HG02973 (cell line): ENCODE measurements around the gene ADCY9.
"Not testable (repeated sequence)": the region's sequence is repeated elsewhere in the genome, so short reads cannot be mapped to it uniquely, and the experiment has no call there.

Experiments
- ATAC-seq: cut with Tn5 transposase; IDR thresholded peaks from one replicate; pipeline ENCODE4 v1.9.1; 2021; ENCODE audit warnings: moderate library complexity; ENCODE audit not compliant: unreplicated experiment

ADCY9 gene

DNA sequence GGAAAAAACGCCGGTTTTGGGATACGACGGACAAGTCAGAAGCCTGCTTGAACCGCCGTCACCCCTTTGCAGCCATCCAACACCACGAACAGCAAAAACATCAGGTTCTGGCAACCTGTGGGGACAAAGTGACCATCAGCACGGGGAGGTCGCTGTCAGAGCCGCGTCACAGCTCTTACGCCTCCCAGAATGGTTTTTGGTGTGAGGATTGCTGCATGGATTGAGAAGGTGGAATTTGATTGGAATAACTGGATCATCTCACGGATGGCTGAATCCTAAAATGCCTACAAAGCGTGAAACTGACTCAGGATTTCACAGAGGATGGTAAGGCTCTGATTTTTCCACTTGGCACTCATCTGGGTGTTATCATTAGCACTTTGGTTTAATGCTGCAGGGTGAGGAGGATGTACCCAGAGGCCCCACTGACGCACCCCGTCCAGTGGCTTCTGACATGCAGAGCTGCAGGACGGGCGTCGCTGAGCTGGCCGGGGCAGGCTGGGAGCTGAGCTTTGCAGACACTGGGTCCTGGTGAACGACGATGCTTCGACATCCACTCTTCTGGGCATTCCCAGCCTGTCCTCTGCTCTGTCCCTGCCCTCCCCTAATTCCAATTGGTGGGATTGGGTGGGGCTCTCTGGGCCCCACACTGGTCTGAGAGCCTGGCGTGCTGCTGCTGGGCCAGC lies 162.4 kb downstream of the ADCY9 start:
- no peak for ATAC-seq

DNA sequence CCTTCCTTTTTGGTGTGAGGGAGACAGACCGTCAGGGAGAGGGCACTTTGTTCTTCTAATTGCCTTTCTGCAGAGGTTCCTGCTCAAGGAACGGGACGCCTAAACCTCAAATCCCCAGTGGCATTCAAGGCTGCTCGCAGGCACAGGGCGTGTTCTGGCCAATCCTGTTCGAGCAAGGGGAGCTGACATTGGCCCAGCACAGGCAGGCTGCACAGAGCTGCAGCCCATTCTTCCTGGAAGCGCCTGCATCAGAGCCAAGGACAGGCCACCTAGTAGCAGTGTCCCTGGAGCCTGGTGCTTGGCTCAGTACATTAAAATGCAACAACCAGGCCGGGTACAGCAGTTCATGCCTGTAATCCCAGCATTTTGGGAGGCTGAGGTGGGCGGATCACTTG lies 163.5 kb downstream of the ADCY9 start:
- no peak for ATAC-seq

DNA sequence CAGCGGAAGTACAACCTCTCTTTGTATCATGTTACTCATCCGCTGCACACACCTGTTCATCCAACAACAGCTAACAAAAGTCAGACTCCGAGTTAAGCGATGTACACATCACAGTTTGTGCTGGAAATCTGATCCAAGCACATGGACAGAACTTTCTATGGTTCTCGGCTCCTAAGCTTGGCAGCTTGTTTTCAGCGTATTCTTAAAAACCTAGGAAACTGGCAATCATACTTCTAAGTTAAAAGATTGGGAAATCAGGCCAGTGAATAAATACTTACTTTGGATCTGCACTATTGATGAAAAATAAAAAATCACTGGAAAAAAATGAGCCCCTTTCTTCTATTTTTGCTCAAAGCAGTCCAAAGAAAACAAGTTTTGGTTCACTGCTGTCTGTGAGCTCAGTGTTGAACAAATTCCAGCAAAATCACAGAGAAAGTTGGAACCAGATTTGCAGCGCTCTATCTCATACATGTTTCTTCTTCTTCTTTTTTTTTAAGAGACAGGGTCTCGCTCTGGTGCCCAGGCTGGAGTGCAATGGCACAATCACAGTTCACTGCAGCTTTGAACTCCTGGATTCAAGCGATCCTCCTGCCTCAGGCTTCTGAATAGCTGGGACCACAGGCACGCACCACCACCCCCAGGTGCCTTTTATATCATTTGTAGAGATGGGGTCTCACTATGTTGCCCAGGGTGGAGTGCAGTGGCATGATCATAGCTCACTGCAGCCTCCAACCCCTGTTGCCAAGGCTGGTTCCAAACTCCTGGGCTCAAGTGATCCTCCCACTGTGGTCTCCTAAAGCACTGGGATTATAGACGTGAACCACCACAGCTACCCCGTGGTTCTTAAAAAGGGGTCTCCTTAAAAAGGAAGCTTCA lies 164.1 kb downstream of the ADCY9 start:
- no peak for ATAC-seq

DNA sequence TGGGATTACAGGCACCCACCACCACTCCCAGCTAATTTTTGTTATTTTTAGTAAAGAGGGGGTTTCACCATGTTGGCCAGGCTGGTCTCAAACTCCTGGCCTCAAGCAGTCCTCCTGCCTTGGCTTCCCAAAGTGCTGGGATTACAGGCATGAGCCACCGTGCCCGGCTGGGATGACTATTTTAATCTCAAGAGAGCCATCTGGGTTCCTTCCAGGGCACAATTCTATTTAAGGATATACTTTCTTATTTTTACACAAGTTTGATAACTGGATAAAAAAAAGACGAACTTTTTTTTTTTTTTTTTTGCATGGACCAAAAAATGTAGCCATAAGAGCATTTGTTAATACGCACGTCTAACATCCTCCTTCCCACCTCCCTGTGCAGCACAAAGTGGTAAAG lies 164.9 kb downstream of the ADCY9 start:
- ATAC-seq = not testable (repeated sequence)

DNA sequence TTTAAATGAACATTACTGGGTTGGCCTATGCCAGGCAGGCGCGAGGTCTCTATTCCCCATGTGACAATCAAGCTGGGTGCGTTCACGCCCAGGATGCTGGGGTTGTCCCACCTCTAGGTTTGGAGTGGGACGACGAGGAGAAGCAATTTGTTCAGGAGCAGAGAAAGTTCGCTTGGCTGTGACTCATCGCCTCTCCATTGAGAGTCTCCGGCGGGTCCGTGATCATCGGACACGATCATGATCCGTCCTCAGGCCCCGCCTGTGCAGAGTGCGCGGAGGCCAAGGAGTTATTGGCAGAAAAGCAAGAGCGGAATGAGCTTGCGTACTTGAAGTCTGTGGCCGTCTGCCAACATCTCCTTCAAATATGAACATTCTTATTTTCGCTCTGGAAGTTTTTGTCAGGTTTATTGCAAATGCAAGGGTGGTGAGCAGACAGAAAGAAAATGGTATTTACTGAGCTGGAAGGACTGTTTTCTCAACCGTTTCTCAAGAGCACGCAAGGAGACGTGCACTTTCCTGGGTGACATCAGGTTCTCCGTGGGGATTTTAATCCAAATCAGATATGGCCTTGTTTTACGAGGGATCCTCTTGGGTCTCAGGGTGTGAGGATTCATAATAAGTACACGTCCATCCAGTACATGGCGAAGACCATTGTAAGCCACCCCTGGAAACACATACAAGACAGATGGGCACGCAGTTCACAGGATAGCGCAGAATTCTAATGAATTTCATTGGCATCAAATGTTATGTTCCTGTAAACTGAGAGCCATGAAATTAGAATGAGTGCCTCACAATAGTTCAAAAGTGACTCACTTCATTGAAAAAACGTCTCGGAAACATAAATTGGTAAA lies 165.7 kb downstream of the ADCY9 start:
- no peak for ATAC-seq

DNA sequence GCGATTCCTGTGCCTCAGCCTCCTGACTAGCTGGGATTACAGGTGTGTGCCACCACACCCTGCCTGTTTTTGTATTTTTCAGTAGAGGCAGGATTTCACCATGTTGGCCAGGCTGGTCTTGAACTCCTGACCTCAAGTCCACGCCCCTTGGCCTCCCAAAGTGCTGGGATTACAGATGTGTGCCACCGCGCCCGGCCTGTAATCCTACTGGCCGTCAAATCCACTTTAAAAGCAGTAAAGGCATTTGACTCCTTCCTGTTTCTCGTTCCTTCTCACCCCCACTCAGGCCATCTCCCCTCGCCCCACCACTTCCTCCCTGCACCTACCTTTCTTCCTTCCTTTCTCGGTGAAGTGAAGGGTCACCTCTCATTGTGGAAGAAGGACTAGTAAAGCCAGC lies 166.3 kb downstream of the ADCY9 start:
- no peak for ATAC-seq

DNA sequence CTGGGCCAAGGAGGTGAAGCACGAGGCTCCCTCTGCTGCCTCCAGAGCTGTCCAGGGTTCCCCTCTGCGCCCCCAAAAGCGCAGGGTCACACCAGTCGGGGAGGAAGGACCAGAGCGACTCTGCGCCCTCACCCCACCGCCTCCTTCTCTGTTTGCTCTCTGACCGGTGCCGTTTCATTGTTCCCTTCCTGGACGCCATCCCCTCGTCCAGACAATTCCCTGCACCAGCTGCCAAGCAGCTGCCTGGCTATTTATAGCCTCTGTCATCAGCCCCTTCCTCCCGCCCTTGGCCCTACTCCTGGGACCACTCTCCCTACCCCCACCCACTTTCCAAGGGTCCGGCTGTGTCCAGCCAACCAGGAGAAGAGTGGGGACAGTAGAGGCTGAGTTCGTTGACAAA lies 167.0 kb downstream of the ADCY9 start:
- ATAC-seq = no peak

DNA sequence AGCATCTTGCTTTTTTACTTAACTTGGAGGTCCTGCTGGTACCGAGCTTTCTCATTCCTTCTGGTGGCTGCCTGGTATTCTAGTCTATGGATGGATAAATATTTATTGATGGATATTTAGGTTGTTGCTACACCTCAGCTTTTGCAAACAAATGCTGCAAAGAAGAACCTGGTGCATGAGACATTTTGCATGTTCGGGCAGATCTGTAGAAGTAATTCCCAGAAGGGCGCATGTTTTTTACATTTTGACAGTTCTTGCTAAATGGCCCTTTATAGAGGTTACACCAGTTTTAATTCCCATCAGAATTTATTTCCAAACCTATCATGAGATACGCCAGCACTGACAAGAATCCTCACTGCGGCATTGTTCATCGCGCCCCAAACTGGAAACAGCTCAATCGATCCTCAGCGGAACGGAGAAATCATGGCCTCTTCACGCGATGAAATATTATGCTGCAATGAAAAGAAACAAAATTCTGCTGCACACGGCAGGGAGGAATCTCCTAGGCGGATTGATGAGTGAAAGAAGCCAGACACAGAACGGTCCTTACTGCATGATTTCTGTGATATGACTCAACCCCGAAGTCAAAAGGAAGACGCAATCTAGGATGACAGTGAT lies 167.8 kb downstream of the ADCY9 start:
- ATAC-seq = no peak

DNA sequence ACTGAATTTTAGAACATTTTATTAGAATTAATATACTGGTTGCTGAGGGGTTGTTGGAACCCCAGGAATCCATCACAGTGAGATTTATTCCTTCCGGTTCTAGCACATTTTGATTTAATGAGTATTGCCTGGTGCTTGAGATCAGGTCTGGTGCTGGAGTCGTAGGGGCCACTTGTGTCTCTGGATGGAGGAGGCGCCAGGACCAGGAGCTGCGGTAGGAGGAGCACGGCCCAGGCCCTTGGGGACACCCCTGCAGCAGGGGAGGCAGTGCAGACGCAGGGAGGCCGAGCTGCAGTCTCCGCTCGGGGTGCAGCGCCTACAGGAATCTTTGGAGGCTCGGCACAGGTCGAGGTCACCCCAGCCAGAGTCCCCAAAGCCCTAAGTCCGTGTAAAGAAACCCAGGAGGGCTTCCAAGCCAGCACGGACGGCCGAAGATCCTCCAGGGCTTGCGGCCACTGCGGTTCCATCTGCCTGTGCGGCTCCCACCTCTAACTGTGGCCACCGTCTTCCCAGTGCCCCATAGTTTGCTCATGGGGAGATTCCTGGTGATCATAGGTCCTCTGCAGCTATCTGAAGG lies 169.6 kb downstream of the ADCY9 start:
- no peak for ATAC-seq

DNA sequence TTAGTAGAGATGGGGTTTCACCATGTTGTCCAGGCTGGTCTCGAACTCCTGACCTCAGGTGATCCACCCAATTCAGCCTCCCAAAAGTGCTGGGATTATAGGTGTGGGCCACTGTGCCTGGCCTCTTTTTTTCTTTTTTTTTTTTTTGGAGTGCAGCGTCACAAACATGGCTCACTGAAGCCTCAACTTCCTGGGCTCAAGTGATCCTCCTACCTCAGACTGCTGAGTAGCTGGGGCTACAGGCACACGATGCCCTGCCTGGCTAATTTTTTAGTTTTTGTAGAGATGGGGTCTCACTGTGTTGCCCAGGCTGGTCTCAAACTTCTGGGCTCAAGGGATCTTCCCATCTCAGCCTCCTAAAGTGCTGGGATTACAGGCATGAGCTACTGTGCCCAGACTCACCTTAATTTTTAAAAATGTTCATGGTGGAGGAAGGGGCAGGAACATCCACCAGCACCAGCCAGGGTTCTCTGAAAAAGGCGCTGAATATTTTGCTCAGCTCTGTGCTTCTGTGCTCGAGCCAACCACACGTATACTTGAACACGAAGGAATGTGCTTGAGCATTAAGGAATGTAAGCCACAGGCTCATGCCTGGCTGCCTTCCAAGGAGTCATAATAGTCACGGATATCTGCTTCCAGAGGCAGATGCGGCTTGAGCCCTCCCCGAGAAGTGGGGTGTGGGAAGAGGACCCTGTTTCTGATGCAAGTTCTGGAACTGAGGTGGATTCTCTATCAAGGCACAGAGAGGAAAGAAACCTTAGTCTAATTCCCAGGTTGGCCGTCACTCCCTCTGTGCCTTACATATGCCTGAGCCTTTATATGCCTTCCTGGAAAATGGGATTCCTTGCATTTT lies 170.3 kb downstream of the ADCY9 start:
- no peak for ATAC-seq

DNA sequence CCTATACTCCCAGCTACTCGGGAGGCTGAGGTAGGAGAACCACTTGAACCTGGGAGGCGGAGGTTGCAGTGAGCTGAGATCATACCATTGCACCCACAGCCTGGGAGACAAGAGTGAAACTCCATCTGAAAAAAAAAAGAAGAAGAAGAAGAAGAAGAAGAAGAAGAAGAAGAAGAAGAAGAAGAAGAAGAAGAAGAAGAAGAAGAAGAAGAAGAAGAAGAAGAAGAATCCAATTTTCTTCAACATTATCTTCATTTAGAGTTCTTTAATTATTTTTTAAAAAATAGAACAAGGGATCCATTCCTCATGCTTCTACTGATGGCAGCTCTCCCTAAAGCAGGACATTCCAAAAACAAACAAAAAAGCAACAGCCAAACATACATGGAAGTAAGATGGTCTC lies 171.8 kb downstream of the ADCY9 start:
- ATAC-seq = not testable (repeated sequence)

DNA sequence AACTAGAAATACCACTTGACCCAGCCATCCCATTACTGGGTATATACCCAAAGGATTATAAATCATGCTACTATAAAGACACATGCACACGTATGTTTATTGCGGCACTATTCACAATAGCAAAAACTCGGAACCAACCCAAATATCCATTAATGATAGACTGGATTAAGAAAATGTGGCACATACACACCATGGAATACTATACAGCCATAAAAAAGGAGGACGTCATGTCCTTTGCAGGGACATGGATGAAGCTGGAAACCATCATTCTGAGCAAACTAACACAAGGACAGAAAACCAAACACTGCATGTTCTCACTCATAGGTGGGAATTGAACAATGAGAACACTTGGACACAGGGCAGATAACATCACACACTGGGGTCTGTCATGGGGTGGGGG lies 174.1 kb downstream of the ADCY9 start:
- not testable (repeated sequence) for ATAC-seq

DNA sequence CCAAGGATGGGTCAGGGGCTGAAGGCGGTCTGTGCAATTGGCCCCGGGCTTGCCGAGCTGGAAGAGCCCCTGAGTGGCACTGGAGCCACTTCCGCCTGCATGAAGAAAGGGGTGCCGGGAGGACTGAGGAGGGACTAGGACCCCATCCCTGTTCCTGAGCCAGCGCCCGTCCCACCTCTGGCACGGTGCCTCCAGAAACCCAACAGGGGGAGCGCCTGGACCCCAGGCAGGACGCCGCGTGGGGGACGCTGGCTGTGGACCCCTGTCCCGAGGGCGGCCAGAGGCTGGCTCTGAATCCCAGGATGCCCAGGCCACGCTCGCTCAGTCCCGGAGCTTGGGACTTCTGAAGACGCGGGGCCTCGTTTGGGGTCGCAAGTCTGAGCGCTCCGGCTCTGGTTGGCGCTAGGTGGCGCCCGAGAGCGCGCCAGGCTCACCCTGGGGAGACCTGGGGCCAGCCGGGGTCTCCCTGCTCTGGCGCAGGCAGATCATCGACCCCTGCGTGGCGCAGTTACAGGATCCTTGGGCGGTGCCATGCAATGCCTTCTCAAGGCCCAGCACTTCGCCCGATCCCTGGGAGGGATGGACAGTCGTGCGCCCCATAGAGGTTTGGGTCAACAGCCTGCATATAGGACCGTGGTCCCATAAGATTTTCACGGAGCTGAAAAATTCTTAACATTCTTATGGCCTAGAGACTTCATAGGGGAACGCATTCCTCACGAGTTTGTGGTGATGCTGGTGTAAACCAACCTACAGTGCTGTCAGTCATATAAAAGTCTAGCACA lies 177.2 kb downstream of the ADCY9 start:
- ATAC-seq = no peak

DNA sequence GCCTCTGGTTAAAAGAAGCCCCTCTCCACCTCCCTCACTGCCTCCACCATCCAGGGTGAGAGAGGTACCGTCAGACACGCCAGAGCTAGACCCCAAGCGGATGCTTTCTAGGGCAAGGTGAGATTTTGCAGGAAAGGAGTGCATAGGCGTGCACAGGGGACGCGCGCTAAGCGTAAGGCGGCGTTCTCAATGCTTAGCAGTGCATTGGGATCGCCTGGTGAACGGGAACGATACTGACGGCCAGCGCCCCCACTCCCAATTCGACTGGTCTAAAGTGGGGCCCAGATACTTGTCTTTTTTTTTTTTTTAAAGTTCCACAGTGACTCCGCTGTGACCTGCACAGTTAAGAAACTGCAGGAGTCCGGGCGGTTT lies 177.8 kb downstream of the ADCY9 start:
- ATAC-seq = no peak

DNA sequence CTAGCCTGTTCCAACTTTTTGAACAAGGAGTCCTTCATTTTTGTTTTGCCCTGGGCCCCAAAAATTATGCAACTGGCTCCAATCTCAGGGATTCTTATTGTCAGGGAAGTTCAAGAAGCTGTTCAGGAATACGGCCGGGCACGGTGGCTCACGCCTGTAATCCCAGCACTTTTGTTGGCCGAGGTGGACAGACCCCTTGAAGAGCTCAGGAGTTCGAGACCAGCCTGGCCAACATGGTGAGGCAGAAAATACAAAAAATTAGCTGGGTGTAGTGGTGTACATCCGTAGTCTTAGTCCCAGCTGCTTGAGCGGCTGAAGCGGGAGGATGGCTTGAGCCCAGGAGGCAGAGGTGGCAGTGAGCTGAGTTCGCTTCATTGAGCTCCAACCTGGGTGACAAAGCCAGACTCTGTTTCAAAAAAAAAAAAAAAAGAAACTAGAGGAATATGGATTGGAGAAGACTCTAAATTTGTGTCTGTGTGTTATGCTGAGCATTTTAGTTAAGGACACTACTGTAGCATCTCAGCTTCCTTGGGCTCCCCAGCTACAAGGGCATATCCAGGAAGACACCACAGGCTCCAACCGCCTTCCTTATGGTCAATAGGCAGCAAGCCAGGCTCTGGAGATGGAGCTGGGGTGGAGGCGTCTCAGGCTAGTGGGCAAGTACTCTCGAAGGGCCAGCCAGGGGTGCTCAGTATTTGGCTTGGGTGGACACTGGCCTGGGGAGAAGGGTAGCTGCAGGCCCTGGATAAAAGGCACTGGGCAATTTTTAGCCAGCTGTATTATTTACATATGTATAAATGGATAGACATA lies 179.0 kb downstream of the ADCY9 start:
- no peak for ATAC-seq

DNA sequence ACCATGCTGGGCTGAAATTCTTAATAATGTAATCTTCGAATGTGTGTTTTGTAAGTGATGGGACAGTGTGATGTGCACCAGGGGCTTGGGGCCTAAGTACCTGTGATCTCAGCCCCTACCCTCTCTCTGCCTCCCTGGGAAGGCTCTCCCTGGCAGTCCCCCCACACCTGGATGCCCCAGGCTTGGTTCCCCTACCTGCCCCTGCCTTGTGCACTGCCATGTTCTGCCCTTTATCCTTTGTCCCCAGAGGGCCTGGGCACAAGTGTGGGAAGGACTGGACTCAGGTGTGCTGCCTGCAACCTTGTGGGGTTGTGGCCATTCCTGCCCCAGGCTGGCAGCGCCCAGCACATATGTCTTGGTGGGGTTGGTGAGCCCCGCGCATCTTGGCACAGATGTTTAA lies 180.3 kb downstream of the ADCY9 start:
- no peak for ATAC-seq

DNA sequence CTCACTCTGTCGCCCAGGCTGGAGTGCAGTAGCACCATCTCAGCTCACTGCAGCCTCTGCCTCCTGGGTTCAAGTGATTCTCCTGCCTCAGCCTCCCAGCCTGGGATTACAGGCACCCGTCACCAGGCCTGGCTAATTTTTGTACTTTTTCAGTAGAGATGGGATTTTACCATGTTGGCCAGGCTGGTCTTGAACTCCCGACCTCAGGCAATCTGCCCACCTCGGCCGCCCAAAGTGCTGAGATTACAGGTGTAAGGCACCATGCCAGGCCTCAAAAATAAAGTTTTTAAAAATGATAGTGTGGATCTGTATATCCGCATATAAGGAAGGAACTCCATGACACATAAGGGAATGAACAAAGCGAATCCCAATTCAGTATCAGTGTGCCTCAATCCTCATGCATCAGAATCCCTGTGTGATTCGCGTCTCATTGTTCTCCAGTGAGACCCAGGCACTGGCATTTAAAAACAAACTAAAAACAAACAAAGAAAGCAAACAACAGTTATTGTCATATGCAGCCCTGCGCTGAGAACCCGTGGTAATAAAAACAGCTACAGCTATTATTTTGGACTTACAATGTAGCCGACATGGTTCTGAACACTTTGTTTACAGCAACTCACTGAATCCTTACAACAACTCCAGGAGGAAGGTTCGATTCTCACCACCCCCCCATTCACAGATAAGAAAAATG lies 181.6 kb downstream of the ADCY9 start:
- no peak for ATAC-seq

DNA sequence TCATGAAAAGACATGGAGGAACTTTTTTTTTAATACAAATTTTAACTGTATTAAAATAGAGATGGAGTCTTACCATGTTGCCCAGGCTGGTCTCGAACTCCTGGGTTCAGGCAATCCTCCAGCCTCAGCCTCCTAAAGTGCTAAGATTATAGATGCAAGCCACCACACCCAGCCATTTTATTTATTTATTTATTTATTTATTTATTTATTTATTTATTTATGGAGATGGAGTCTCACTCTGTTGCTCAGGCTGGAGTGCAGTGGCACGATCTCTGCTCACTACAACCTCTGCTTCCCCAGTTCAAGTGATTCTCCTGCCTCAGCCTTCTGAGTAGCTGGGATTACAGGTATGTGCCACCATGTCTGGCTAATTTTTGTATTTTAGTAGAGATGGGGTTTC lies 189.1 kb downstream of the ADCY9 start:
- not testable (repeated sequence) for ATAC-seq
